Heart left ventricle (tissue), 16 donors: ENCODE measurements around the gene IL17RA. TPM values are rescaled to one million over a fixed set of nuclear protein-coding genes. Genes with fewer than 3 reads are reported as not detected.
A peak's percentile ranks its signal among the peaks of the same experiment; 100 is the strongest.

Source experiments
- ATAC-seq, 4 donors: fragments of 200-7000 bp; cut with Tn5 transposase; one replicate each; pipeline ENCODE4 v1.9.1; 2020 to 2022; ENCODE audit warnings: moderate library complexity in 4 of 4, mild to moderate bottlenecking in 3 of 4, moderate number of reproducible peaks in 1 of 4
- DNase-seq, 5 donors: peaks; one replicate each; pipeline ENCODE4 v3.0.0-alpha.2; 2020
- H3K27ac ChIP-seq, 12 donors: fragments of 200-600 bp; sonication (generic) in 4 of 12; one replicate each; pipeline versions ENCODE4 v1.5.0 to v1.8.0; 2016 to 2022; ENCODE audit warnings: mild to moderate bottlenecking in 2 of 12
- H3K27me3 ChIP-seq, 9 donors: fragments of 200-600 bp; sonication (generic) in 2 of 9; one replicate each; pipeline versions ENCODE4 v1.5.1 to v1.8.0; 2016 to 2022; ENCODE audit warnings: mild to moderate bottlenecking in 3 of 9
- H3K36me3 ChIP-seq, 9 donors: fragments of 200-600 bp; sonication (generic) in 2 of 9; one replicate each; pipeline versions ENCODE4 v1.5.0 to v1.8.0; 2018 to 2022; ENCODE audit warnings: mild to moderate bottlenecking in 2 of 9
- H3K4me1 ChIP-seq, 12 donors: fragments of 200-600 bp; sonication (generic) in 4 of 12; one replicate each; pipeline versions ENCODE4 v1.5.0 to v1.8.0; 2016 to 2022; ENCODE audit warnings: mild to moderate bottlenecking in 3 of 12
- H3K4me3 ChIP-seq, 12 donors: fragments of 200-600 bp; sonication (generic) in 4 of 12; one replicate each; pipeline versions ENCODE4 v1.5.0 to v1.8.0; 2017 to 2022; ENCODE audit warnings: mild to moderate bottlenecking in 9 of 12, moderate library complexity in 4 of 12
- H3K9me3 ChIP-seq, 12 donors: fragments of 200-600 bp; sonication (generic) in 4 of 12; one replicate each; pipeline versions ENCODE4 v1.5.0 to v1.8.0; 2016 to 2022; ENCODE audit warnings: mild to moderate bottlenecking in 1 of 12
- POLR2A ChIP-seq, 2 donors: fragments of 450-650 bp; IDR thresholded peaks; one replicate each; pipeline ENCODE4 v1.6.1; 2017; ENCODE audit warnings: antibody characterized with exemption in 2 of 2, mild to moderate bottlenecking in 2 of 2, moderate library complexity in 2 of 2
- WGBS, 4 donors: extraction: QIAGEN DNeasy Blood & Tissue Kit in 2 of 4; methylation state at CpG; one replicate each; pipeline versions ENCODE4 v1.1.5 to v1.1.7; 2013 to 2018; 5-methylcytosine and 5-hydroxymethylcytosine counted together
- intact Hi-C, 10 donors: fragments of 100-400 bp; cut with DNase I; formaldehyde crosslinking; loops; one replicate each; pipeline versions ENCODE4 v1.11.1 to v1.14.2; 2022
- polyA plus RNA-seq, 2 donors: library from polyadenylated mRNA; stranded (reverse); fragments of 200-250 nt; gene quantifications; one replicate each; pipeline ENCODE4 v1.2.3, GENCODE V29; 2013
- total RNA-seq, 9 donors: library from RNA; depleted of rRNA in 2 of 9; stranded (reverse); fragments of >200 nt in 2 of 9; fragmentation: NEBNext Ultra II Directional in 3 of 9; extraction: Animal tissue kit (Norgen Biotek cat#: 25700) in 3 of 9; gene quantifications; one replicate each; pipeline versions ENCODE4 v1.1.0 to v1.2.4, GENCODE V29; 2016 to 2023
- TF ChIP-seq, protein P1 (sequence below), 12 donors: fragments of 200-600 bp; sonication (generic) in 4 of 12; IDR thresholded peaks; one replicate each; pipeline versions ENCODE4 v1.5.0 to v1.8.0; 2018 to 2022; ENCODE audit warnings: antibody characterized with exemption in 12 of 12, mild to moderate bottlenecking in 5 of 12
- donor health status: ischemic (EF 13 %, LVEDD 7.1; RV severe dilation, severe dysfunction).
- donor health status: healthy with polysubstance abuse.
- donor health status: DM: no; HTN: yes; CAD: no.
- donor health status: DM: no; HTN: no; CAD: no.
- donor health status: ischemic (EF 25% LVEDD 6.9; RV normal size, moderate dysfunction).
- donor health status: ischemic (EF 25% LVEDD 5.7; RV mildly dilated, moderate dysfunction).
- donor health status: healthy.
- donor health status: DM: yes; HTN: yes; CAD: no.
- donor health status: ischemic (EF 35%, LVEDD 5.7; RV mildly dilated, moderate dysfunction).
- donor health status: nonischemic (EF 11% LVEDD 7.7; RV severe dilation, severe dysfunction).
- donor health status: DM: yes; HTN: yes; CAD: no.
- donor health status: PGD.
- donor health status: ischemic (EF 29% LVEDD 5.4; RV normal size, mild dysfunction).
- donor health status: nonischemic (EF 23%, LVEDD 6.1; RV moderate dilation, normal function).

IL17RA gene
- total and polyA plus RNA-seq, 11 donors = 3.1 to 23.1 (median 8.8) TPM

DNA sequence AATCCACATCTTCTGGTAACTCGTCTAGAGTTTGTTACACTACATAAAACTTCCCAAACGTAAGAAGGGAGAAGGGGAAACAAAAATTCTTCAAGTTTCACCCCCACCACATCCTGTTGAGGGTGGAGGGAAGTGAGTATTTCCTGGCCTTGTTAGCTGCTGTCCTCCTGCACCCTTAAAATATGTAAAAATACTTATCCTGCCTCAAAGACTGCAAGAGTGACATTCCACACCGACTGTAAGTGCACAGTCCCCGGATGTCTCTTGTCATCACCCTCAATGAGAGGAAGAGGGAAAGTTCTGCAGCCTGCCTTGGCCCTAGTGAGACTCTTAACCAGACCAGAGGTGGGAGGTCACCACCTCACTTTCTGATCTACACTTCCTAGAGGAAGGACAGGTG is 33.1 kb downstream of the IL17RA start:
- 23 to 41% (median 26%) methylated on average over 4 of the region's 4 CpGs for WGBS, 4 donors
- H3K36me3 ChIP-seq = no peaks in the 10 kb centered on the region
- no peaks in the 10 kb centered on the region for H3K9me3 ChIP-seq
- H3K4me3 ChIP-seq = no peak overlapping the region
- H3K27me3 ChIP-seq = peaks cover 0 to 13% (median 0%) of the 10 kb centered on the region in 9 donors
- intact Hi-C loops = loop anchor here in 3 of 10 donors (2.0 to 5.0 kb wide), 2 partner anchors 43 to 54 kb away; no protein-coding TSS in a partner anchor
- peaks cover 0 to 70% (median 19%) of the 10 kb centered on the region in 12 donors for H3K4me1 ChIP-seq
- no peak for TF ChIP-seq POLR2A (IDR thresholded peaks at IDR 0.05)
- TF ChIP-seq, protein P1, sequence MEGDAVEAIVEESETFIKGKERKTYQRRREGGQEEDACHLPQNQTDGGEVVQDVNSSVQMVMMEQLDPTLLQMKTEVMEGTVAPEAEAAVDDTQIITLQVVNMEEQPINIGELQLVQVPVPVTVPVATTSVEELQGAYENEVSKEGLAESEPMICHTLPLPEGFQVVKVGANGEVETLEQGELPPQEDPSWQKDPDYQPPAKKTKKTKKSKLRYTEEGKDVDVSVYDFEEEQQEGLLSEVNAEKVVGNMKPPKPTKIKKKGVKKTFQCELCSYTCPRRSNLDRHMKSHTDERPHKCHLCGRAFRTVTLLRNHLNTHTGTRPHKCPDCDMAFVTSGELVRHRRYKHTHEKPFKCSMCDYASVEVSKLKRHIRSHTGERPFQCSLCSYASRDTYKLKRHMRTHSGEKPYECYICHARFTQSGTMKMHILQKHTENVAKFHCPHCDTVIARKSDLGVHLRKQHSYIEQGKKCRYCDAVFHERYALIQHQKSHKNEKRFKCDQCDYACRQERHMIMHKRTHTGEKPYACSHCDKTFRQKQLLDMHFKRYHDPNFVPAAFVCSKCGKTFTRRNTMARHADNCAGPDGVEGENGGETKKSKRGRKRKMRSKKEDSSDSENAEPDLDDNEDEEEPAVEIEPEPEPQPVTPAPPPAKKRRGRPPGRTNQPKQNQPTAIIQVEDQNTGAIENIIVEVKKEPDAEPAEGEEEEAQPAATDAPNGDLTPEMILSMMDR (IDR thresholded peaks at IDR 0.05) = no peak
- H3K27ac ChIP-seq = peak overlapping the region in 1 of 12 donors; percentile 88
- DNase-seq (no peak), ATAC-seq (no peak)

DNA sequence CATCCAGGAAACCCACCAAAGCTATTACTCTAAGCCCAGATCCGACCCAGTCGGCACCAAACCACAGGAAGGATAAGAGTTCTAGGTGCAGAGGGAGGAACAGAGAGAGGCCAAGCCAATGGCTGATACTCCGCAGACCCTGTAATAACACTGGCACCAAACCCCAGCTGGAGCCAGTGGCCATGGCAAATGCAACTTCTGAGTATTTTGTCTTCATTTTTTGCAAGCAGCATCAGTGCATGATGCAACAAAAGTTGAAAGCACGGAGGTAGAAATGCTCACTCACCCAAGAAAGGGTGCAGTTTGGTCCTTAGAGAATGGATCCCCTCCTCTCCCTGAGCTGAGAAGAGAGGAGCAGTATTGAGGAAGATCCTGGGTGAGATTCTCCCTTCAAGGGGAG is 33.5 kb downstream of the IL17RA start:
- H3K4me3 ChIP-seq = no peak overlapping the region
- H3K9me3 ChIP-seq = no peaks in the 10 kb centered on the region
- no peaks in the 10 kb centered on the region for H3K36me3 ChIP-seq
- WGBS, 4 donors = 72 to 100% (median 74%) methylated on average over 2 to 4 of the region's 4 CpGs
- DNase-seq (no peak), ATAC-seq (no peak)
- intact Hi-C loops = loop anchor here in 3 of 10 donors (2.0 to 5.0 kb wide), 2 partner anchors 44 to 54 kb away; no protein-coding TSS in a partner anchor
- H3K4me1 ChIP-seq = peaks cover 0 to 70% (median 19%) of the 10 kb centered on the region in 12 donors
- peak overlapping the region in 1 of 12 donors; percentile 88 for H3K27ac ChIP-seq
- H3K27me3 ChIP-seq = peaks cover 0 to 13% (median 0%) of the 10 kb centered on the region in 9 donors
- no peak for TF ChIP-seq POLR2A (IDR thresholded peaks at IDR 0.05)
- TF ChIP-seq, protein P1 (IDR thresholded peaks at IDR 0.05) = no peak

DNA sequence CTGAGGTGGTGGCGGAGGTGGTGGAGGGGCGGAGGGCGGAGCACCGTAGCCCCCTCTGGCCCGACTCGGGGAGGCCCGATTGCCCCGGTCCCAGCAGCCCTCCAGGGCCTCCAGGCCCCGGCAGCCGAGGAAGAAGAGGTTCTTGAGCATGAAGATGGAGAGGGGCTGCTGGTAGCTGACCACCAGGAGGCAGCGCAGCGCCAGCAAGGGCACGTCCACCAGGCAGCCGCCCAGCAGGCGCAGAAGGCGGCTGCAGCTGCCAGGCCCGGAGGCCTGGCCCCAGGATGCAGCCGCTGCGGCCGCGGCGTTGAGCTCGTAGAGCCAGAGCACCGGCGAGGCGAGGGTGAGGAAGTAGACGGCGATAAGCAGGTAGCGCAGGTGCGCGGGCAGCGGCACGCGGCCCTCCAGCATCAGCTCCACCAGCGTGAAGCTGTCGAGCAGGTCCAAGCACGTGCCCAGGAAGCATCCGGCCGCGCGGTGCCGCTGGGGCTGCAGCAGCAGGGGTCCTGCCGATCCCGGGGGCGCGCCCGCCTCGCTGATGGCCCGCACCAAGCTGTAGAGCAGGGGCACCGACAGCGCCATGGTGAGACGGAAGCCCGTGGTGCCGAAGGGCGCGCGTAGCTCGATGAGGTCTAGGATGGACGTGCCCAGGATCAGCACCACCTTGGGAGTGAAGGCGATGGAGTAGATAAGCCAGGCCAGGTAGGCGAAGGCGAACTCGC is 34.8 kb downstream of the IL17RA start:
- Histone ChIP-seq H3K27ac (no peak overlapping the region), H3K4me1 (peaks cover 0 to 57% (median 19%) of the 10 kb centered on the region in 12 donors), H3K36me3 (no peaks in the 10 kb centered on the region), H3K4me3 (peak overlapping the region in 3 of 12 donors; percentile 3 to 74 (median 72)), H3K9me3 (no peaks in the 10 kb centered on the region), H3K27me3 (peaks cover 0 to 13% (median 0%) of the 10 kb centered on the region in 9 donors)
- ATAC-seq (peak in 3 of 4 donors; percentile 31 to 41 (median 32)), DNase-seq (peak in 2 of 5 donors; percentile 65 to 75)
- intact Hi-C loops = loop anchor here in 6 of 10 donors (2.0 to 5.0 kb wide), 7 partner anchors 38 to 53 kb away; partner anchors contain the start of gene HDHD5 (in 2 of the 6)
- WGBS, 4 donors = 39 to 59% (median 43%) methylated on average over 26 to 63 of the region's 63 CpGs
- no peak for TF ChIP-seq POLR2A (IDR thresholded peaks at IDR 0.05)
- TF ChIP-seq, protein P1 (IDR thresholded peaks at IDR 0.05) = peak; percentile 20 to 57 (median 44)

DNA sequence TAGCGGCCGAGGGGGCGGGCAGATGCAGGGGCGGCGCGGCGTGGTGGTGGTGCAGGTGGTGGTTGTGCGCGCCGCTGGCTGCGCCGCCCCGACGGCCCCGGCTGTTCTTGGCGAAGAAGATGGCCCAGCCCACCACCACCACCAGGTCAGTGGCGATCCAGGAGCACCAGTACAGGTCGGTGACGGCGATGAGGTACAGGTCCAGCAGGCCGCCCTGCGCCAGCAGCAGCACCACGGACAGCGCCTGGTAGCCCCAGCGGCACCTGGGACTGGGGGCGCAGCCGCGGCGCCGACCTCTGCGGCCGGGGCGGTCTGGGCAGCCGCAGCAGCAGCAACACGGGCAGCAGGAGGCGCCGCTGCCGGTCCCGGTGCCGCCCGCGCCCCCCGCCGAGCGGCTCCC is 35.5 kb downstream of the IL17RA start:
- peak overlapping the region in 1 of 12 donors; percentile 75 for H3K27ac ChIP-seq
- DNase-seq = peak; percentile 54 to 84 (median 74)
- no peaks in the 10 kb centered on the region for H3K9me3 ChIP-seq
- peak overlapping the region in 8 of 12 donors; percentile 16 to 79 (median 63) for H3K4me3 ChIP-seq
- TF ChIP-seq, protein P1 (IDR thresholded peaks at IDR 0.05) = no peak
- TF ChIP-seq POLR2A (IDR thresholded peaks at IDR 0.05) = no peak
- 0 to 4% (median 3%) methylated on average over 18 to 45 of the region's 45 CpGs for WGBS, 4 donors
- ATAC-seq = peak in 3 of 4 donors; percentile 26 to 59 (median 51)
- intact Hi-C loops = loop anchor here in 4 of 10 donors (2.0 to 5.0 kb wide), 5 partner anchors 37 to 53 kb away; partner anchors contain the start of gene HDHD5 (in 2 of the 4)
- H3K36me3 ChIP-seq = no peaks in the 10 kb centered on the region
- peaks cover 0 to 51% (median 19%) of the 10 kb centered on the region in 12 donors for H3K4me1 ChIP-seq
- peaks cover 0 to 13% (median 0%) of the 10 kb centered on the region in 9 donors for H3K27me3 ChIP-seq
